K562 (cell line): Measurements from ENCODE around the gene DARS2. TPM values are rescaled to one million over a fixed set of nuclear protein-coding genes. Genes with fewer than 3 reads are reported as not detected.

Experiments
- BMI1 ChIP-seq: fragments of 150-350 bp; IDR thresholded peaks from 2 replicates; pipeline ENCODE4 v1.6.1; 2014; ENCODE audit warnings: low read length
- CEBPZ ChIP-seq: fragments of 150-350 bp; IDR thresholded peaks from 2 replicates; pipeline ENCODE4 v1.6.1; 2014; ENCODE audit warnings: low read depth, mild to moderate bottlenecking, low read length, borderline replicate concordance
- EWSR1 ChIP-seq: fragments of 450-650 bp; IDR thresholded peaks from 2 replicates; pipeline ENCODE4 v1.6.1; 2018; ENCODE audit warnings: borderline replicate concordance, mild to moderate bottlenecking, low read depth, moderate library complexity; ENCODE audit not compliant: partially characterized antibody
- MLLT1 ChIP-seq, 2 experiments: fragments of 450-650 bp; IDR thresholded peaks; 2 replicates each; pipeline ENCODE4 v1.6.1; 2016
- RBM14 ChIP-seq: fragments of 200-400 bp; formaldehyde crosslinking; IDR thresholded peaks from 2 replicates; pipeline ENCODE4 v1.6.1; 2018; ENCODE audit warnings: low read depth, mild to moderate bottlenecking, low read length, moderate library complexity, borderline replicate concordance; ENCODE audit not compliant: insufficient read depth
- SMAD2 ChIP-seq: fragments of 150-350 bp; IDR thresholded peaks from 2 replicates; pipeline ENCODE4 v1.6.1; 2014; ENCODE audit warnings: low read depth, mild to moderate bottlenecking, low read length
- TARDBP ChIP-seq: fragments of 450-650 bp; IDR thresholded peaks from 2 replicates; pipeline ENCODE4 v1.6.1; 2016
- ZFX ChIP-seq: sonication (generic); formaldehyde crosslinking; IDR thresholded peaks from 2 replicates; pipeline ENCODE4 v1.8.0; 2022; ENCODE audit warnings: mild to moderate bottlenecking, missing genetic modification reagents, moderate library complexity
- ZNF140 ChIP-seq: fragments of 250-450 bp; sonication (Bioruptor Pico); IDR thresholded peaks from 2 replicates; pipeline ENCODE4 v1.8.0; 2021; ENCODE audit warnings: moderate library complexity, mild to moderate bottlenecking, inconsistent platforms
- ZNF77 ChIP-seq: fragments of 250-450 bp; sonication (Bioruptor Pico); IDR thresholded peaks from 2 replicates; pipeline ENCODE4 v1.5.0; 2020
- polyA plus RNA-seq, 8 experiments: library from polyadenylated mRNA; depleted of rRNA in 4 of 8; stranded (reverse) in 5 of 8; unstranded in 3 of 8; fragments of >200 nt; fragmentation: Nextera tagmentation in 2 of 8; fragmentation: Illumina TruSeq in 1 of 8; extraction: Ambion mirVana in 2 of 8; extraction: Trizol in 1 of 8; gene quantifications; 2 replicates each; pipeline versions ENCODE4 v1.2.1 to v1.2.3, GENCODE V29; 2011 to 2014; ENCODE audit warnings: inconsistent platforms in 1 of 8, missing spikeins in 1 of 8
- total RNA-seq, 7 experiments: library from RNA; depleted of rRNA in 6 of 7; stranded (reverse); fragments of >200 nt in 6 of 7; fragmentation: Illumina TruSeq in 2 of 7; extraction: Trizol in 2 of 7; gene quantifications; 2 replicates each; pipeline versions ENCODE4 v1.2.1 to v1.2.3, GENCODE V29; 2011 to 2021; ENCODE audit warnings: low replicate concordance in 1 of 7
- TF ChIP-seq, protein P1 (sequence below), 2 experiments: fragments of 450-650 bp in 1 of 2; IDR thresholded peaks; 2 replicates each; pipeline ENCODE4 v1.6.1; 2011 to 2017; ENCODE audit warnings: low read depth in 2 of 2, antibody characterized with exemption in 1 of 2, borderline replicate concordance in 1 of 2, low read length in 1 of 2, mild to moderate bottlenecking in 1 of 2, mixed read lengths in 1 of 2; ENCODE audit not compliant: control insufficient read depth in 1 of 2
- TF ChIP-seq, protein P2 (sequence below): conservative IDR thresholded peaks from 2 replicates; pipeline ENCODE4 v1.6.1; 2011; ENCODE audit warnings: low read depth, mild to moderate bottlenecking, low read length; ENCODE audit not compliant: control insufficient read depth

The DARS2 gene
- total and polyA plus RNA-seq, 9 of the 15 experiments (the other 6 are each of a cell fraction or from before 2014, with no cell fraction given), result 36.4 to 96.7 (median 68.6) TPM

GRCh38 chr1:173868266-173869020, 44.0 kb downstream of the DARS2 start, which contains the start of gene ZBTB37 (continued):
- TF ChIP-seq CEBPZ, result no peak
- no peak for TF ChIP-seq BMI1
- no peak for TF ChIP-seq ZNF77 (CRISPR knock-in tag)
- no peak for TF ChIP-seq SMAD2
- peak; percentile 62; the same call in 1 of the 2 replicates for TF ChIP-seq ZFX
- TF ChIP-seq MLLT1 (IDR thresholded peaks at IDR 0.05), result peak; percentile 59 to 69; a peak in 2 of 4 replicates
- TF ChIP-seq EWSR1, result no peak
- TF ChIP-seq ZNF140 (CRISPR knock-in tag), result no peak
- TF ChIP-seq RBM14, result no peak
- TF ChIP-seq TARDBP, result no peak
- TF ChIP-seq, protein P1, sequence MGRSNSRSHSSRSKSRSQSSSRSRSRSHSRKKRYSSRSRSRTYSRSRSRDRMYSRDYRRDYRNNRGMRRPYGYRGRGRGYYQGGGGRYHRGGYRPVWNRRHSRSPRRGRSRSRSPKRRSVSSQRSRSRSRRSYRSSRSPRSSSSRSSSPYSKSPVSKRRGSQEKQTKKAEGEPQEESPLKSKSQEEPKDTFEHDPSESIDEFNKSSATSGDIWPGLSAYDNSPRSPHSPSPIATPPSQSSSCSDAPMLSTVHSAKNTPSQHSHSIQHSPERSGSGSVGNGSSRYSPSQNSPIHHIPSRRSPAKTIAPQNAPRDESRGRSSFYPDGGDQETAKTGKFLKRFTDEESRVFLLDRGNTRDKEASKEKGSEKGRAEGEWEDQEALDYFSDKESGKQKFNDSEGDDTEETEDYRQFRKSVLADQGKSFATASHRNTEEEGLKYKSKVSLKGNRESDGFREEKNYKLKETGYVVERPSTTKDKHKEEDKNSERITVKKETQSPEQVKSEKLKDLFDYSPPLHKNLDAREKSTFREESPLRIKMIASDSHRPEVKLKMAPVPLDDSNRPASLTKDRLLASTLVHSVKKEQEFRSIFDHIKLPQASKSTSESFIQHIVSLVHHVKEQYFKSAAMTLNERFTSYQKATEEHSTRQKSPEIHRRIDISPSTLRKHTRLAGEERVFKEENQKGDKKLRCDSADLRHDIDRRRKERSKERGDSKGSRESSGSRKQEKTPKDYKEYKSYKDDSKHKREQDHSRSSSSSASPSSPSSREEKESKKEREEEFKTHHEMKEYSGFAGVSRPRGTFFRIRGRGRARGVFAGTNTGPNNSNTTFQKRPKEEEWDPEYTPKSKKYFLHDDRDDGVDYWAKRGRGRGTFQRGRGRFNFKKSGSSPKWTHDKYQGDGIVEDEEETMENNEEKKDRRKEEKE (IDR thresholded peaks at IDR 0.05; ENCODE audit: borderline replicate concordance in 1 of 2, control insufficient read depth in 1 of 2, low read depth in 2 of 2, low read length in 1 of 2), result no peak
- TF ChIP-seq, protein P2, sequence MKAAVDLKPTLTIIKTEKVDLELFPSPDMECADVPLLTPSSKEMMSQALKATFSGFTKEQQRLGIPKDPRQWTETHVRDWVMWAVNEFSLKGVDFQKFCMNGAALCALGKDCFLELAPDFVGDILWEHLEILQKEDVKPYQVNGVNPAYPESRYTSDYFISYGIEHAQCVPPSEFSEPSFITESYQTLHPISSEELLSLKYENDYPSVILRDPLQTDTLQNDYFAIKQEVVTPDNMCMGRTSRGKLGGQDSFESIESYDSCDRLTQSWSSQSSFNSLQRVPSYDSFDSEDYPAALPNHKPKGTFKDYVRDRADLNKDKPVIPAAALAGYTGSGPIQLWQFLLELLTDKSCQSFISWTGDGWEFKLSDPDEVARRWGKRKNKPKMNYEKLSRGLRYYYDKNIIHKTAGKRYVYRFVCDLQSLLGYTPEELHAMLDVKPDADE, result no peak; the same call in 1 of the 2 replicates
